Measurements from ENCODE around the gene PRKCA.

PRKCA gene

GRCh38 chr17:66526827-66527226 lies 224.4 kb downstream of the PRKCA start:
- no peak for DNase-seq

DNA sequence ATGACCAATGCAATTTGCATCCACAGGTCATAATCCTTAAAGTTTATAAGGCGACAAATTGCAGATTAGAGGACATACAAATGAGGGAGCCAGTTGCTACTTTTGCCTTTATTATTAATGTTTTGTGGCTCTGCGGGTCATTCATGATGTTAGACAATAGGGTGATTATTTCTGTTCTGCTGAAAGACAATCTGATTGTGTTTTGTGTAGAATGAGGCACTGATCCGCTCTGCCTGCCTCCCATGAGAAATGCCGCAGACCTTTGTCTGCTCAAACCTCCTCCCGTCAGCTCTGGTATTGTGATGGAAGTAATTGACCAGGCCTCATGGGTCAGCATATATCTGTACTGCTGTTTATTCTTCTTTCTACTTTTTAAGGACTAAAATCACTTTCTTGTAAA lies 224.9 kb downstream of the PRKCA start:
- DNase-seq = no peak

GRCh38 chr17:66531851-66532295 lies 229.5 kb downstream of the PRKCA start:
- no peak for DNase-seq

DNA sequence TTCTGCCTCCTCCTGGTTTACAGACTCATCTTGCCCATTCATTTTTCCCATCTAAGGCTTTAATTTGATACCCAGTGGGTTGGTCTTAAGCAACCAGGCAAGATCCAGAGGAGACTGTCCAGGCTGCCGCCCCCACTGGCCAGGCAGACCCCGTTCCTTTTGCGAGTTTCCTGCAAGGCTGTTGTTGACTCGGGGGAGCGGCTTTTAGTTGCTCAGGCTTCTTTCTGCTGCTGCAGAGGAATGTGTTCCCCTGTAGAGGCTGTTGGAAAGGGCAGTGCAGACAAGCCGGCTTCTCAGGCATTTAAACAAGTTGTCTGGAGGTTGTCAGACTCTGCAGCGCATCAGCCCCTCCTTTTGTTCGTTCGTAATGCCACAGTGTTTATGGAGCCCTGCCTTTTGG lies 231.2 kb downstream of the PRKCA start:
- DNase-seq = no peak

DNA sequence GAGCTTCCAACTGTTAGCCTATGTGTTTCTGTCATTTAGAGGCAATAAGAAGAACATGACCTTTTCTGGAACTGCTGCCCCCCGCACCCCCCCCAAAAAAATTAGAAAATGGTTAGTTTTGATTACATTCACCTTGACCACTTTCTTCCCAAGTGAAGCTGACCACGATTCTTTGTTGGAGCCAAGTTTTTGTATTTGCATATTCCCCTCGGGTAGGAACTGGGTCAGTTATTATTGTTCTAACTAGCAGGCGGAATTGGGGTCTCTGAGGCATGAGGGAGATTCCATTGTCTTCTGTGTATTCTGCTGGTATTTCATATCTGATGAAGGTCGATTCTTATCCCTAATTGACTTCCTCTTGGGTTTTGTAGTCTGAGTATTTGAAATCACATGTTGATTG lies 231.6 kb downstream of the PRKCA start:
- DNase-seq = no peak

GRCh38 chr17:66535611-66536010 lies 233.2 kb downstream of the PRKCA start:
- DNase-seq = no peak

GRCh38 chr17:66537502-66537901 lies 235.1 kb downstream of the PRKCA start:
- DNase-seq = no peak

GRCh38 chr17:66538776-66539175 lies 236.4 kb downstream of the PRKCA start:
- DNase-seq = no peak

DNA sequence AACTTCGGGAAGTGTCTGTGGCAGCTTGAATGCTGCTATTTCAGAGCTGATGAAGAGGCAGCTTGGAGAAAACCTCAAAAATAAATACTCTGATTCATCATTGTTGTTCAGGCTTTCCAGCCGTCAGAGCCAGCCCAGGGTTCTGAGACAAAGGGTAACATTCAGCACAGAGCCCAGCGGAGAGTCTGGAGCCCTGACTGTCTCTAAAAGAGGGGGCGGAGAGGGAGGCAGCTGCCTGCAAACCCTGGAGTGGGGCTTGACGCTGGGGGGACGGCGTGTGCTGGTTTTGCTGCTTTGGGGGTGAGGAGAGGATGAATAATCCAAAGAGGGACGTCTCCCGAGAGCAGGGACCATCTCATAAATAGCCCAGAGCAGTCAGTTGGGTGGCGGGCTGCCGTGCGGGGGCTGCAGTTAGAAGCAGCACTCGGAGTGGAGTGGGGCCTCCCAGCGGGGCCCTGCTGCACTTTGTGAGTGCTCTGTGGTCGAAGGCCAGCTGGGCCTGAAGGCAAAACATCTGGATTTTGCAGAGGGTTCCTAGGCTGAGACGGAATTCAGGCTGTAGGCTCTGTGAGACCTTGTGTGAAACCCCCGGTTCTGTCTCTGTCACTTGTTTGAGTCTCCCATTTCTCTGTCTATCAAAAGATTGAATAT lies 237.8 kb downstream of the PRKCA start:
- no peak for DNase-seq

DNA sequence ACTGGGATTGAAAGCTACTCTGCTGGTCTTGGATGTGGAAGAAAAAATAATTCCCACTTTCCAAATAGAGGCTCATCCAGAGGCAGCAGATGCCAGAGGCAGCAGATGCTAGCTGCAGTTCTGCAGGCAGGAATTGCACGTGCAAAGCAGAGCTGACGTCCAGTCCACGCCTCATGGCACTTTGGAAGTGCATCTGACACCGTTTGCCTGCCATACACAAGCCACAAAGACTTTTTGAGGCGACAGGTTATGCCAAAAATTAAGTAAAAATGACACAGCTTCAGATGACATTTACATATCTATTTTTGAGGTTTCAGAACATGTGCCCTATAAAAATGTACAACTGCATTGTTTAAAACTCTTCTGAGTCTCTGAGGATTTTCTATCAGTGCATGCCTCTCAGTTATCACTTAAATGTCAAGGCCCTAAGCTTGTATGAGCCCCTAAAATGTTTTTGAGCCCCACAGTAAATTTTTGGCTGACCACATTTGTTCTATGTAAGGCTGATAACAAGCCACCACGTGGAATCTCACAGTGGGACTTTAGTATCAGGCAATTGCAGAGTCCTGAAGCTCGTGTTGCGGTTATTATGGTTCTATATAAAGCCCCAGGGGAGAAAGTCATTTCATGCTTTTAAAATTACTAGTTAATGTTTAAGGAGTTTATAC lies 239.2 kb downstream of the PRKCA start:
- no peak for DNase-seq

DNA sequence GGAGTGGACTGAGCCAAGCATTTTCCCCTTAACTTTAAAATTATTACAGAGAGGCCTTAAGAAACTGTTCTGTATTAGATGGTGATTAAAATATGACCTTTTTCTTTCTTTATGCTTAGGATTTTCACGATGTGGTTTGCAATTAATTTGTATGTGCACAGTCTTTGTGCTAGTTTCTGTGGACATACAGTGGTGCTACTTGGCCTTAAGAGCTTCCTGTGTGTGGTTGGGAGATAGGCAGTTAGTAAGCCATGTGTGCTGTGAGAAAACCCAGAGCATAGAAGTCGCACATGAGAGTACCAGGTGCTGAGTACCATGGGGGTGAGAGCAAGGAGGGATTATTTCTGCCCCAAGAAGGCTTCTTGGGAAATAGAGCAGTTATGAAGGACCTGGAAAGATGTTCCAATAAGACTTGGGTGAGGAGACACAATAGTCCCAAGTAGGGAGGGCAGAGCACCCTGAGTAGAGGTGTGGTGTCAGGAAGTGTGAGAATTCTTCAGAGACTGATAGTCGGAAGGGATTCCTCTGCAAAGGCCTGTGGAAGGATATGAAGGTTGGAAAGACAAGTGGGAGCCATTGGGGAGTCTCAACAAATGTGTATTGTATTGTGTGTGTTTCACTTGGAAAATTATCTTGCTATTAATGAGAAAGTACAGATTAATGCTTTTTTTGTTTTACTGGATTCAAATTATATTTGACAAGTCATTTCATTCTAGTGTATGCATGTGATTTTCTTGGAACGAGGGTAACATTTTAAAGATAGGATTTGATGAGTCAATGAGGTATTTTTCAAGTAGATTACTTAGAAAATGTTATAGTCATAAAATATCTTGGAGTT lies 239.9 kb downstream of the PRKCA start:
- DNase-seq = no peak

DNA sequence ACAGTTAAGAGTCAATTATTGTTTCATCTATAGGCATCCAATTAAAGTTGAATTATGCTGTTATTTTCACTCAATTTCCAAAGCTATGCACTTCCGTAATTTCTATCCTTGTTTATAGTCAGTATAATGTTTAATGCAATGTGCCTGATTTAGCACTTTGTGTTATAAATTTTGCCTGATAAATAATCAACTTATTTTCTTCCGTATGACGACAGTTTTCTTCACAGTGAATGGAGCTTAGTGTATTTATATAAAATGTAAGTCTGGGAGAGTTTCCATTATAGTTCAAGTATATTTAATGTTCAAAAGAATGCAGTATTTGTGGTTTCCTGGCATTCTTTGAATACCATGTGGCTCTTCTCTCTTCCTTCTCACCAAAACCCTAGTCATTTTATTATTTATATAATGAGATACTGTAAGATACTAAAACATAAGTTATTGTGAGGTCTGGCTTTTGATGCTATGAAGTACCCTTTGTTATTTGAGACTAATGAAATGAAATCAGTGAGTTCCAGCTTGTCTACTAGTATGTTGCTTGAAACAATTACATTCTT lies 240.6 kb downstream of the PRKCA start:
- no peak for DNase-seq

- DNase-seq = no peak
Measured at GRCh38 chr17:66543526-66543925, 241.1 kb downstream of the PRKCA start.

DNA sequence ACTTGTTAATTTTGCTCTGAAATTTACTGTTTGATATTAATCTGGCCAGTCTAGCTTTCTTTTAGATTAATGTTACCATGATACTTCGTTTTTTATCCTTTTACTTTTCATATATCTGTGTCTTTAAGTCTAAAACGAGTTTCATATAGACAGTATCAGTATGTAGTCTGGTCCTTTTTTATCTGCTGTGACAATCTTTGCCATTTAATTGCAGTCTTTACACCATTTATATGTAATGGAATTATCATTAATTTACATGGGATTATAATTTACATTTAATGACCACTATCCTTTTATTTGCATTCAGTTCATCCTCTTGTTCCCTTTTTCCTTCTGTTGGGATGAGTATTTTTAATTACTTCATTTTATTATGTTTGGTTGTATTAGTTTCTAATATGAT lies 243.5 kb downstream of the PRKCA start:
- no peak for DNase-seq

GRCh38 chr17:66547151-66547865 lies 244.9 kb downstream of the PRKCA start:
- no peak for DNase-seq

DNA sequence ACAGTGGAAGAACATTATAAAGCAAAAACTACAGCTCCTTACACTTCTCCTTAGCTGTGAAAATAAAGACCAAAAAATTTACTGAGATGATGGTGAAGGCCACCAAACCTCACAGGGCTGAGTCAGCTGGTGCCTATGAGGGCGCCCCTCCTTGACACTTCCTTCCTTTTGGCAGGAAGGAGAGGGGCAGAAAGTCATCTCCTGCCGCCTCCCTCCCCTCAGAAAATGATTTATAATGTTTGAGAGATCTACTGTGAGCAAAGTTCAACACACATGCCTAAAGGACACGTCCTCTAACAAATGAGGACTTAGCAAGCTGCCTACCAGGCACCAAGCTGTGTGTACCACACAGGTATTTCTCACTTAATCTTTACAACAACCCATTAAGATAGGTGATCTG lies 245.7 kb downstream of the PRKCA start:
- DNase-seq = no peak

DNA sequence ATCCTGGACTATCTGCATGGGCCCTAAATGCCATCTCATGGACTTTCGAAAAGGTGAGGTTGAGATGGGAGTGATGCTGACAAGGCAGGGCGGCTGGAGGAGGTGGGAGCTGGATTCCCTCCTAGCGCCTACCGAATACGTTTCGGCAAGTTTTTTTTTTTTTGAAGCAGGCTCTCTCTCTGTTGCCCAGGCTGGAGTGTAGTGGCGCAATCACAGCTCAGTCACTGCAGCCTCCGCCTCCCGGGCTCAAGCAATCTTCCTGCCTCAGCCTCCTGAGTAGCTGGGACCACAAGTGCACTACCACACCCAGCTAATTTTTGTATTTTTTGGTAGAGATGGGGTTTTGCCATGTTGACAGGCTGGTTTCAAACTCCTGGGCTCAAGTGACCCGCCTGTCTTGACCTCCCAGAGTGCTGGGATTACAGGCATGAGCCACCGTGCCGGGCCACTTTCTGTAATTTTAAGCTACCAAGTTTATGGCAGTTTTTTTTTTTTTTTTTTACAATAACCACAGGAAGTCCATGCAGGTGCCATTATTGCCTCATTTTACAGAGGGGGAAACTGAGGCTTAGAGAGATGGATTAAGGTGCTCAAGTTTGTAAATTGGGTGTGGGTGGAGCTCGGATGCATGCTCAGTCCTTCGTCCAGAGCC lies 246.4 kb downstream of the PRKCA start:
- no peak for DNase-seq

DNA sequence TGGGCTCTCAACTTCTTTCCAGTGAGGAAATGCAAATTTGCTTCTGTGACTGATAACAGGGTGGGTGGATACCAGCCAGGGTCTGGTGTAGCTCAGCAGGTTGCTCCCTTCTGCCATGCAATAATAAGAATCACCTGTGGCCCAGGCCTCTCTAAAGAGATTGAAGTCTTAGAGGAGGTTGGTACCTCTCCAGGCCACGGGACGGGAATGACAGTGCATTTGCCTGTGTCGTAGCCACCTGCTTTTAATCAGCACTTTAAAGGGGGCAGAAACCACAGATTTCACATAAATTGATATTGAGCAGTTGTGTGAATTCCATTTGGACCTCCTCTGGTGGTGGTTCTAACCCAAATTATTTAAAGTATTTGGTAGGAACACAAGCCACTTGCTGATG lies 246.9 kb downstream of the PRKCA start:
- no peak for DNase-seq

DNA sequence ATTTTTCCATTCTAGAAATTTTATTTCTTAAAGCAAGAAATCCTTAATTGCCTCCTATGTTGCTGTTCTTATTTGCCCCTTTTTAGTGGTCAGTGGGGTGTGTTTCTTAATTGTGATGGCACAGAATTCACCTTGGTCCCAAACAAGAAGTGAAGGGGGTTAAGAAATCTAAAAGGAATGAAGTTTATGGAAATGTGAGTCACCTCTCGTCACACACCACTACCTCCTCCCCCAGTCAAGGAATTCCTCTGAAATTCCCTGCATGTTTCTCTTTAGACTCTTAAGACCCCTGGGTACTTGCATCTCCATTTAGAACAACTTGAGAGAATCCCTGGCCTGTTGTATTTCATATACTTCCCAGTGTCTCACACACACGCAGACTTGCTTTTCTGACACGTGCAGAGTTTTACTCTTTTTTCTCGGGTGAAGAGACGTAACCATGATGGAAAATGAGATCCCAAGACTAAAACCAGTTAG lies 247.4 kb downstream of the PRKCA start:
- no peak for DNase-seq

DNA sequence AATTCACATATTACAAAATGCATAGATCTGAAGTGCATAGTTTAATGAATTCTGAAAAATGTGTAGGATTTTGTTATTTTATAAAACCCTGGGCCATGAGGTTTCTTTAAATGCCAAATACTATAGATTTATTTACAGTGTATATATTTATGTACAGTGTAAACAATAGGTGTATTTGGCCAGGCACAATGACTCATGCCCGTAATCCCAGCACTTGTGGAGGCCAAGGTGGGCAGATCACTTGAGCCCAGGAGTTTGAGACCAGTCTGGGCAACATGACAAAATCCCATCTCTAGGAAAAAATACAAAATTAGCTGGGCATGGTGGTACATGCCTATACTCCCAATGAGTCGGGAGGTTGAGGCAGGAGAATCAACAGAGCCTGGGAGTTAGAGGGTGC lies 249.4 kb downstream of the PRKCA start:
- DNase-seq = no peak

DNA sequence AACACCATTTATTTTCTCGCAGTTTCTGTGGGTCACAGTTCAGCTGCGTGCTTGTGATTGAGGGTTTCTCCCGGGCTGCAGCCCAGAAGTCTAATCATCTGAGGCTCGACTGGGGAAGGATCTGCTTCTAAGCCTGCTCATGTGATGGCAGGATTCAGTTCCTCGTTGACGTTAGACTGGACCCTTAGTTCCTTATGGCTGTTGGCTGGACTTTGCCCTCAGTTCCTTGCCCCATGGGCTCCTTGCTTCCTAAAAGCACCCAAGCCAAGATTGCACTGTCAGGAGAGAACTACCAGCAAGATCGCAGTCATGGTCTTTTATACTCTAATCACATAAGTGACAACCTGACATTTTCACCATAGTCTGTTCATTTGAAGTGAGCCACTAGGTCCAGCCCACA lies 250.0 kb downstream of the PRKCA start:
- no peak for DNase-seq

GRCh38 chr17:66555605-66556004 lies 253.2 kb downstream of the PRKCA start:
- DNase-seq = no peak

All from NCI-H446 (cell line).